Hepatocyte (in vitro differentiated cells): ENCODE data around the gene FNIP2. TPM values are rescaled to one million over a fixed set of nuclear protein-coding genes. Genes with fewer than 3 reads are reported as not detected.

ENCODE experiments used
- DNase-seq: peaks from one replicate; pipeline ENCODE4 v3.0.0-alpha.2; 2016; ENCODE audit warnings: low spot score
- H2AFZ ChIP-seq: fragments of 200-600 bp; sonication (generic); 2 replicates; pipeline ENCODE4 v1.6.0; 2016; ENCODE audit warnings: antibody characterized with exemption, mild to moderate bottlenecking
- H3K27ac ChIP-seq: fragments of 200-600 bp; sonication (generic); 2 replicates; pipeline ENCODE4 v1.5.1; 2016; ENCODE audit warnings: mild to moderate bottlenecking
- H3K27me3 ChIP-seq: fragments of 200-600 bp; sonication (generic); 2 replicates; pipeline ENCODE4 v1.6.1; 2016
- H3K36me3 ChIP-seq: fragments of 200-600 bp; sonication (generic); replicated peaks from 2 replicates; pipeline ENCODE4 v1.5.1; 2016; ENCODE audit warnings: low read depth; ENCODE audit not compliant: insufficient read depth
- H3K4me1 ChIP-seq: fragments of 200-600 bp; sonication (generic); 2 replicates; pipeline ENCODE4 v1.5.1; 2016; ENCODE audit warnings: mild to moderate bottlenecking, moderate library complexity; ENCODE audit not compliant: insufficient read depth
- H3K4me2 ChIP-seq: fragments of 200-600 bp; sonication (generic); 2 replicates; pipeline ENCODE4 v1.6.0; 2016
- H3K4me3 ChIP-seq: fragments of 200-600 bp; sonication (generic); 2 replicates; pipeline ENCODE4 v1.5.1; 2016; ENCODE audit warnings: mild to moderate bottlenecking
- H3K79me2 ChIP-seq: fragments of 200-600 bp; sonication (generic); 2 replicates; pipeline ENCODE4 v1.6.0; 2017; ENCODE audit warnings: mild to moderate bottlenecking
- H3K9me2 ChIP-seq: fragments of 200-600 bp; sonication (generic); replicated peaks from 2 replicates; pipeline ENCODE4 v1.6.0; 2017; ENCODE audit warnings: mild to moderate bottlenecking; ENCODE audit not compliant: insufficient read depth
- H3K9me3 ChIP-seq: fragments of 200-600 bp; sonication (generic); 2 replicates; pipeline ENCODE4 v1.5.1; 2016; ENCODE audit warnings: low read depth, mild to moderate bottlenecking
- H4K20me1 ChIP-seq: fragments of 200-600 bp; sonication (generic); 2 replicates; pipeline ENCODE4 v1.6.0; 2016; ENCODE audit warnings: mild to moderate bottlenecking; ENCODE audit not compliant: insufficient read depth, poor library complexity, severe bottlenecking
- CTCF ChIP-seq: fragments of 200-600 bp; sonication (generic); IDR thresholded peaks from 2 replicates; pipeline ENCODE4 v1.5.1; 2016; ENCODE audit warnings: antibody characterized with exemption, mild to moderate bottlenecking; ENCODE audit not compliant: poor library complexity
- EZH2 ChIP-seq: fragments of 200-600 bp; sonication (generic); IDR thresholded peaks from 2 replicates; pipeline ENCODE4 v1.6.1; 2016; ENCODE audit warnings: antibody characterized with exemption, mild to moderate bottlenecking, borderline replicate concordance
- EZH2phosphoT487 ChIP-seq: fragments of 200-600 bp; sonication (generic); IDR thresholded peaks from one replicate; pipeline ENCODE4 v1.6.1; 2018; ENCODE audit warnings: antibody characterized with exemption, mild to moderate bottlenecking, low read depth, moderate library complexity; ENCODE audit not compliant: unreplicated experiment, severe bottlenecking
- WGBS: methylation state at CpG from one replicate; pipeline ENCODE4 v1.1.6; 2016; ENCODE audit warnings: low lambda C conversion rate; ENCODE audit errors: missing lambda C conversion rate; 5-methylcytosine and 5-hydroxymethylcytosine counted together
- polyA plus RNA-seq: library from polyadenylated mRNA; unstranded; fragments of >200 nt; fragmentation: Nextera tagmentation; extraction: Ambion mirVana; gene quantifications from 2 replicates; pipeline ENCODE4 v1.2.1, GENCODE V29; 2016
- total RNA-seq: library from RNA; depleted of rRNA; stranded (reverse); fragments of >200 nt; gene quantifications from 2 replicates; pipeline ENCODE4 v1.2.3, GENCODE V29; 2014

Gene FNIP2
- total and polyA plus RNA-seq, 2 experiments from 2014 or later: 20.8 to 61.0 TPM

- H3K4me2 ChIP-seq: no peak overlapping the region
Measured at GRCh38 chr4:158929939-158930638, 161.3 kb downstream of the FNIP2 start.

GRCh38 chr4:158930639-158930972 is 161.8 kb downstream of the FNIP2 start:
- Histone ChIP-seq H3K79me2 (no peaks in the 10 kb centered on the region), H3K9me2 (no peaks in the 10 kb centered on the region), H3K36me3 (no peaks in the 10 kb centered on the region), H3K27ac (no peak overlapping the region), H3K4me1 (no peaks in the 10 kb centered on the region), H2AFZ (no peak overlapping the region), H3K4me3 (no peak overlapping the region), H3K27me3 (no peaks in the 10 kb centered on the region), H4K20me1 (no peaks in the 10 kb centered on the region), H3K4me2 (no peak overlapping the region), H3K9me3 (no peaks in the 10 kb centered on the region)
- TF ChIP-seq EZH2: no peak
- no peak for TF ChIP-seq EZH2phosphoT487
- TF ChIP-seq CTCF: no peak
- no peak for DNase-seq

More at GRCh38 chr4:158929939-158930638, 161.3 kb downstream of the FNIP2 start:
- H3K4me1 ChIP-seq: no peaks in the 10 kb centered on the region
- H3K9me3 ChIP-seq: no peaks in the 10 kb centered on the region
- no peaks in the 10 kb centered on the region for H3K36me3 ChIP-seq
- H3K4me3 ChIP-seq: no peak overlapping the region
- H3K27ac ChIP-seq: no peak overlapping the region
- no peak for DNase-seq
- H3K79me2 ChIP-seq: no peaks in the 10 kb centered on the region
- WGBS: 83% methylated on average over 5 of the region's 5 CpGs
- TF ChIP-seq CTCF (no peak), EZH2phosphoT487 (no peak), EZH2 (no peak)
- H3K27me3 ChIP-seq: no peaks in the 10 kb centered on the region
- H4K20me1 ChIP-seq: no peaks in the 10 kb centered on the region
- H2AFZ ChIP-seq: no peak overlapping the region
- H3K9me2 ChIP-seq: no peaks in the 10 kb centered on the region

- Histone ChIP-seq H3K4me3 (no peak overlapping the region), H4K20me1 (no peaks in the 10 kb centered on the region), H3K27ac (no peak overlapping the region), H3K4me1 (no peaks in the 10 kb centered on the region), H3K9me2 (no peaks in the 10 kb centered on the region), H3K4me2 (no peak overlapping the region), H3K36me3 (no peaks in the 10 kb centered on the region), H3K79me2 (no peaks in the 10 kb centered on the region), H3K27me3 (no peaks in the 10 kb centered on the region), H2AFZ (no peak overlapping the region), H3K9me3 (no peaks in the 10 kb centered on the region)
- 91% methylated on average over 2 of the region's 2 CpGs for WGBS
- TF ChIP-seq EZH2phosphoT487 (no peak), EZH2 (no peak), CTCF (no peak)
- DNase-seq: no peak
Measured at GRCh38 chr4:158933236-158933635, 164.4 kb downstream of the FNIP2 start.
